ENCODE data around the gene MARCHF9.

MARCHF9 gene

GRCh38 chr12:57807285-57807684 is 52.4 kb downstream of the MARCHF9 start:
- no peak for DNase-seq

- DNase-seq: no peak
Observed at GRCh38 chr12:57808351-57808750, 53.4 kb downstream of the MARCHF9 start.

- no peak for DNase-seq
Observed at GRCh38 chr12:57809425-57809824, 54.5 kb downstream of the MARCHF9 start.
